Measurements from ENCODE around the gene ZNF813.
"Not testable (repeated sequence)": the region's sequence is repeated elsewhere in the genome, so short reads cannot be mapped to it uniquely, and the experiment has no call there.

ZNF813 gene

DNA sequence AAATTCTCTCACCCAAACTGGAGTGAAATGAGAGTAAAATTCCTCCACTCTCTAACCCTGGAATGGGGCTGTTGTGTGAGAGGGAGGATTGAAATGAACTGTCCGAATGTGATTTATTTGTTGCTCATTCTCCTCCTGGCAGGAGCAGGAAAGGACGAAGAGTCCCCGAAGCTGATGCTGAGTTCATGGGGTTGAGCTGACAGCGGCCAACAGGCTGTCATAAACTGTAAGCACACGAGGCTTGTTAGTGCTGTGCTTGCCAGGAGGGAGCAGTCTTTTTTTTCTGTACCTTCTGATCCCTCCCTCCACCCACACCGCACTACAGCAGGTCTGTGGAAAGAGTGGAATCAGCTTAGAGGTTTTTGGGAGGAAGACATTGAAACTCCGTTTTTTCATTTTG lies 37.4 kb downstream of the ZNF813 start:
- Histone ChIP-seq H3K27me3 (ENCODE audit: control insufficient read depth in 5 of 5, insufficient read depth in 4 of 5, low read length in 5 of 5) (no peaks in the 10 kb centered on the region), H3K9me3 (ENCODE audit: control insufficient read depth in 5 of 5, low read length in 5 of 5) (no peaks in the 10 kb centered on the region), H3K4me3 (ENCODE audit: low read depth in 1 of 5, low read length in 5 of 5) (peak overlapping the region in 4 of 5 donors; percentile 6 to 52 (median 32)), H3K4me1 (ENCODE audit: control insufficient read depth in 5 of 5, insufficient read depth in 5 of 5, low read length in 5 of 5) (peaks cover 3 to 20% (median 11%) of the 10 kb centered on the region in 5 donors), H3K9ac (ENCODE audit: low read length in 5 of 5) (peak overlapping the region in 1 of 5 donors; percentile 47), H3K27ac (ENCODE audit: low read depth, low read length) (no peak overlapping the region), H3K36me3 (ENCODE audit: control insufficient read depth in 5 of 5, insufficient read depth in 5 of 5, low read length in 5 of 5) (peaks cover 0 to 11% (median 0%) of the 10 kb centered on the region in 5 donors)

DNA sequence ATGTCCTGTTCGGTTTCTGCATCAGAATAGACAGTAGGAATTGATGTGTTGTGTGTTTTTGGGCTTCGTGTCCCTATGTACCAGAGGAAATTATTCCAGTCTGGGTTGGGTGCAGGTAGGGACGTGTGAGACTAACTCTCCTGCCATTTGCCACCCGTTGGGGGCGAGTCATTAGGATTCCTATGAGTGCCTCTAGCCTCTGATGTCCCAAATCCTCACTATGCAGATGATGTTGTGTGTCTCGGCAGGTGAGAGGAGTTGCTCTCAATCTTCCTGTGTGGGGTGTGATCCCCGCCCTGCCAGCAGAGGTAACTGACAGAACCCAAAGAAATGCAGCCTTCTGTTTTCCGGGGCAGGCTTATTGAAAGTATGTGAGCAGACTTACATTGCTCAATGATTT lies 39.2 kb downstream of the ZNF813 start:
- Histone ChIP-seq H3K27ac (ENCODE audit: low read depth, low read length) (no peak overlapping the region), H3K36me3 (ENCODE audit: control insufficient read depth in 5 of 5, insufficient read depth in 5 of 5, low read length in 5 of 5) (peaks cover 0 to 11% (median 0%) of the 10 kb centered on the region in 5 donors), H3K4me3 (ENCODE audit: low read depth in 1 of 5, low read length in 5 of 5) (no peak overlapping the region), H3K27me3 (ENCODE audit: control insufficient read depth in 5 of 5, insufficient read depth in 4 of 5, low read length in 5 of 5) (no peaks in the 10 kb centered on the region), H3K9ac (ENCODE audit: low read length in 5 of 5) (no peak overlapping the region), H3K4me1 (ENCODE audit: control insufficient read depth in 5 of 5, insufficient read depth in 5 of 5, low read length in 5 of 5) (peaks cover 3 to 17% (median 11%) of the 10 kb centered on the region in 5 donors), H3K9me3 (ENCODE audit: control insufficient read depth in 5 of 5, low read length in 5 of 5) (no peaks in the 10 kb centered on the region)

DNA sequence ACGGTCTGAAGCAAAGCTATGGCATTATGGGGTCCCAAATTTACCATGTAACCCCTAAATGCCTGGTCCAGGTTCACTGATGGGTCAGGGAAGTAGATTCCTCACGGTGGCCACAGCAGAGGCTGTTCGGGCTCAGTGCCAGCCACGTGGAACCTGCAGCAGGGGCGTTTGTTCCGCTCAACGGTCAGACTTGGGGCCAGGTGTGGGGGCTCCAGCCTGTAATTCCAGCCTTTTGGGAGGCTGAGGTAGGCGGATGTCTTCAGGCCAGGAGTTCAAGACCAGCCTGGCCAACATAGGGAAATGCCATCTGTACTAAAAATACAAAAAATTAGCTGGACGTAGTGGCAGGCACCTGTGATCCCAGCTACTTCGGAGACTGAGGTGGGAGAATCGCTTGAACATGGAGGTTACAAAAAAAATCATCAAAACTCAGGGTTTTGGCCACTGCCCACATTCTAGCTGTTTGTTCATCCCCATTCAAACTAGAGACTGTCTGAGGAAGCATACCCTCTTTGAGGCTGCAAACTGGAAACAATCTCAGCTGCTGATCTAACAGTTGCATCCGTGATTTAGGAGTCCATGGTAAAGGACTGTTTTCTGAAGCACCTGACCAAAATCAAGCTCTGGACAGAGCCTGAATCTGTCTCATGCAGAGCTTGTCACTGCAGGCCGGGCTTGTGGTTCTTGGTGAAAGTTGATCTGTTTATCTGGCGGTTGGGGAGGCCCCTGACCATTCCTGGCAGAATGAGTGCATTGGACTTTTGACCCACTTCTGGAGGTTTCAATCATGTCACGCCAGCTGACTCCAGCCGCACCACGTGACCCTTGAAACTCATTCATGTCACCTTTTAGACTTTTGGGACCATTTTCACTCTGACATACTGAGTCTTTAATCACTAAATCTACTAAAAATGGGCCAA lies 40.2 kb downstream of the ZNF813 start:
- H3K36me3 ChIP-seq (ENCODE audit: control insufficient read depth in 5 of 5, insufficient read depth in 5 of 5, low read length in 5 of 5) = peaks cover 0 to 15% (median 0%) of the 10 kb centered on the region in 5 donors
- no peak overlapping the region for H3K4me3 ChIP-seq (ENCODE audit: low read depth in 1 of 5, low read length in 5 of 5)
- no peak overlapping the region for H3K27ac ChIP-seq (ENCODE audit: low read depth, low read length)
- no peak overlapping the region for H3K9ac ChIP-seq (ENCODE audit: low read length in 5 of 5)
- H3K4me1 ChIP-seq (ENCODE audit: control insufficient read depth in 5 of 5, insufficient read depth in 5 of 5, low read length in 5 of 5) = peaks cover 3 to 17% (median 11%) of the 10 kb centered on the region in 5 donors
- no peaks in the 10 kb centered on the region for H3K27me3 ChIP-seq (ENCODE audit: control insufficient read depth in 5 of 5, insufficient read depth in 4 of 5, low read length in 5 of 5)
- no peaks in the 10 kb centered on the region for H3K9me3 ChIP-seq (ENCODE audit: control insufficient read depth in 5 of 5, low read length in 5 of 5)

DNA sequence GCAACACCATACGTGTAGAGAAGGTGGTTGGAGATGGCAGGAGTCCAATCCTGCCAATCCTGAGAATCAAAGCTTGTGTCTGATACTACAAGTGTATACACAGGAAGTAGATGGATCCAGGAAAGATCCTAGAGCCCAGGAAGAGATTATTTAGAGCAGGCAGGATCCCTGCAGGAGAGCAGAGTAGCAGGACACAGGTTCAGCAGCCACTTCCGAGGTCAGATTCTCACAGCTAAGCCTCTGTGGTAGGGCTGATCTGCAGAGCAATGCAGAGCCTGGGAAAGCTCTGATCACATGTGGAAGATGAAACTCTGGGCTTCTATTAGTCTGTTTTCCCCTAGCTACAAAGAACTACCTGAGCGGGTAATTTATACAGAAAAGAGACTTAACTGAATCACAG lies 41.9 kb downstream of the ZNF813 start:
- Histone ChIP-seq H3K4me3 (ENCODE audit: low read depth in 1 of 5, low read length in 5 of 5) (no peak overlapping the region), H3K36me3 (ENCODE audit: control insufficient read depth in 5 of 5, insufficient read depth in 5 of 5, low read length in 5 of 5) (peaks cover 0 to 17% (median 0%) of the 10 kb centered on the region in 5 donors), H3K9ac (ENCODE audit: low read length in 5 of 5) (peak overlapping the region in 1 of 5 donors; percentile 12), H3K27me3 (ENCODE audit: control insufficient read depth in 5 of 5, insufficient read depth in 4 of 5, low read length in 5 of 5) (no peaks in the 10 kb centered on the region), H3K27ac (ENCODE audit: low read depth, low read length) (no peak overlapping the region), H3K4me1 (ENCODE audit: control insufficient read depth in 5 of 5, insufficient read depth in 5 of 5, low read length in 5 of 5) (peaks cover 3 to 15% (median 6%) of the 10 kb centered on the region in 5 donors), H3K9me3 (ENCODE audit: control insufficient read depth in 5 of 5, low read length in 5 of 5) (no peaks in the 10 kb centered on the region)

DNA sequence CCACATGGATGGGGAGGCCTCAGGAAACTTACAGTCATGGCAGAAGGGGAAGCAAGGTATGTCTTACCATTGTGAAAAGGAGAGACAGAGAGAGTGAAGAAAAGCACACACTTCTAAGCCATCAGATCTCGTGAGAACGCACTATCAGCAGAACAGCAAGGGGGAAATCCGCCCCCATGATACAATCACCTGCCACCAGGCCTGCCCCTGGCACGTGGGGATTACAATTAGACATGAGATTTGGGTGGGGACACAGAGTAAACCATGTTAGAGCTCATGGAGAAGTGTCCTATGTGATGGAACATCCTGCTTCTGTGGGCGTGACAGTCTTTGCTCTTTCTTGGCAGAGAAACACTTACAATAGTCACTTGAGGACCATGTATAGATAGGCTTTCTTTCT lies 42.3 kb downstream of the ZNF813 start:
- no peak overlapping the region for H3K27ac ChIP-seq (ENCODE audit: low read depth, low read length)
- no peaks in the 10 kb centered on the region for H3K9me3 ChIP-seq (ENCODE audit: control insufficient read depth in 5 of 5, low read length in 5 of 5)
- H3K9ac ChIP-seq (ENCODE audit: low read length in 5 of 5) = no peak overlapping the region
- peaks cover 2 to 11% (median 3%) of the 10 kb centered on the region in 5 donors for H3K4me1 ChIP-seq (ENCODE audit: control insufficient read depth in 5 of 5, insufficient read depth in 5 of 5, low read length in 5 of 5)
- H3K27me3 ChIP-seq (ENCODE audit: control insufficient read depth in 5 of 5, insufficient read depth in 4 of 5, low read length in 5 of 5) = no peaks in the 10 kb centered on the region
- H3K36me3 ChIP-seq (ENCODE audit: control insufficient read depth in 5 of 5, insufficient read depth in 5 of 5, low read length in 5 of 5) = peaks cover 0 to 14% (median 0%) of the 10 kb centered on the region in 5 donors
- H3K4me3 ChIP-seq (ENCODE audit: low read depth in 1 of 5, low read length in 5 of 5) = no peak overlapping the region

DNA sequence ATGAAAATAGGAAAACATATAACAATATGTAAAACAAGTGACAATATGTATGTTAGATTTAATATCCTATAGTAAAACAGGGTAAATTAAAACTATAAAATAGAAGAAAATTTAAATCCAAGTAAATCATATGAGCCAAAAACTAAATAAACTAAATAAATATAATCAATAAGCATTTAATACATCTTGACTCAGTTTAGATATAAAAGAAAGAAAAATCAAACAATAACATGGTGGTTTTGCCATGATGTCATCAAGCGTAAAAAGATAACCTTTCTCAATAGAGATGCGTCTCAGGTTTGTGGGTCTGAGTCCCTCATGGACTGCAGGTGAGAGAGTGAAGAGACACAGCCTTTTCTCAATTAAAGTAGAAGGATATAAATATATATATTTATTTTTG lies 43.8 kb downstream of the ZNF813 start:
- peaks cover 0 to 11% (median 0%) of the 10 kb centered on the region in 5 donors for H3K36me3 ChIP-seq (ENCODE audit: control insufficient read depth in 5 of 5, insufficient read depth in 5 of 5, low read length in 5 of 5)
- H3K4me3 ChIP-seq (ENCODE audit: low read depth in 1 of 5, low read length in 5 of 5) = no peak overlapping the region
- no peak overlapping the region for H3K9ac ChIP-seq (ENCODE audit: low read length in 5 of 5)
- no peaks in the 10 kb centered on the region for H3K27me3 ChIP-seq (ENCODE audit: control insufficient read depth in 5 of 5, insufficient read depth in 4 of 5, low read length in 5 of 5)
- peaks cover 0 to 7% (median 2%) of the 10 kb centered on the region in 5 donors for H3K4me1 ChIP-seq (ENCODE audit: control insufficient read depth in 5 of 5, insufficient read depth in 5 of 5, low read length in 5 of 5)
- no peaks in the 10 kb centered on the region for H3K9me3 ChIP-seq (ENCODE audit: control insufficient read depth in 5 of 5, low read length in 5 of 5)
- no peak overlapping the region for H3K27ac ChIP-seq (ENCODE audit: low read depth, low read length)

DNA sequence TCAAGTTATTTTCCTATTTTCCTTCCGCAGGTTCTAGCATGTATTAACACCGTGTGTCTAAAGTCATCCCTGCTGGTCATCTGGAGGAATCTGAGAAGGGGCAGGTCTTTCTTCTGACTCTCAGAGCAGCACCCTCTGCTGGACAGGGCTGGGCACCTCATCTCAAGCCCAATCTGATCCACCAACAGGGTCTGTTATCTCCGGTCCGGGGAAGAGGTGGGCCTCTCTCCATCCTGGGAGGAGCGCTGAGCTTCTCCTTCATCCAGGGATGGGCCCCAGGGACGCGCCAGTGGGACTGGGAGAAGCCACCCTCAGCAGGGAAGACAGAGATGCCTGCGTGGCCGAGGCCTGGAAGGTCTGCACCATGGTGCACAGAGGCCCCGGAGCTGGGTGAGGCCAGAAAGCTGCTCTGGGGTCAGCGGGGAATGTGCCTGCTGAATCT lies 44.4 kb downstream of the ZNF813 start:
- H3K4me1 ChIP-seq (ENCODE audit: control insufficient read depth in 5 of 5, insufficient read depth in 5 of 5, low read length in 5 of 5) = peaks cover 0 to 7% (median 2%) of the 10 kb centered on the region in 5 donors
- H3K9ac ChIP-seq (ENCODE audit: low read length in 5 of 5) = no peak overlapping the region

DNA sequence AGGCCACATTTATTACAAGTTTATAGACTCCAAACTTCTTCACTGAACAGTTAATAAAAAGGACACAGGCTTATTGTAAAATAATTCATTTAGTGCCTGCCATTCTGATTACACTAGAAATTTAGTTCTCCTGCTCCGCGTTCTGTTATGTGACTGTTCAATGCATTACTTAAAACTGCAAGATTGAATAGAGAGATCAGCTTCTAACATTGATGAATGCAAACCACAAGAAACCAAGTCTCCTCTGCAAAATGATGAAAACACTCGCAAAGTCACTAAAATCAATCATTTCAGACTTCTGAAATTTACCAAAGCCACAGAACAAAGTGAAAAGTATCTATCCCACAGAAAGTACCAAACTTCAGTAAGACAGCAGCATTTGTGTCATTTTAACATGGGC lies 47.5 kb downstream of the ZNF813 start:
- H3K4me3 ChIP-seq (ENCODE audit: low read depth in 1 of 5, low read length in 5 of 5); H3K36me3 ChIP-seq (ENCODE audit: control insufficient read depth in 5 of 5, insufficient read depth in 5 of 5, low read length in 5 of 5); H3K9ac ChIP-seq (ENCODE audit: low read length in 5 of 5); H3K27ac ChIP-seq (ENCODE audit: low read depth, low read length); H3K9me3 ChIP-seq (ENCODE audit: control insufficient read depth in 5 of 5, low read length in 5 of 5); H3K27me3 ChIP-seq (ENCODE audit: control insufficient read depth in 5 of 5, insufficient read depth in 4 of 5, low read length in 5 of 5): not testable (repeated sequence)
- peaks cover 0 to 18% (median 4%) of the 10 kb centered on the region in 5 donors for H3K4me1 ChIP-seq (ENCODE audit: control insufficient read depth in 5 of 5, insufficient read depth in 5 of 5, low read length in 5 of 5)

More for the DNA sequence above, 44.4 kb downstream of the ZNF813 start:
- Histone ChIP-seq H3K9me3 (ENCODE audit: control insufficient read depth in 5 of 5, low read length in 5 of 5) (no peaks in the 10 kb centered on the region), H3K27me3 (ENCODE audit: control insufficient read depth in 5 of 5, insufficient read depth in 4 of 5, low read length in 5 of 5) (no peaks in the 10 kb centered on the region), H3K36me3 (ENCODE audit: control insufficient read depth in 5 of 5, insufficient read depth in 5 of 5, low read length in 5 of 5) (peaks cover 0 to 8% (median 0%) of the 10 kb centered on the region in 5 donors), H3K27ac (ENCODE audit: low read depth, low read length) (no peak overlapping the region), H3K4me3 (ENCODE audit: low read depth in 1 of 5, low read length in 5 of 5) (no peak overlapping the region)

DNA sequence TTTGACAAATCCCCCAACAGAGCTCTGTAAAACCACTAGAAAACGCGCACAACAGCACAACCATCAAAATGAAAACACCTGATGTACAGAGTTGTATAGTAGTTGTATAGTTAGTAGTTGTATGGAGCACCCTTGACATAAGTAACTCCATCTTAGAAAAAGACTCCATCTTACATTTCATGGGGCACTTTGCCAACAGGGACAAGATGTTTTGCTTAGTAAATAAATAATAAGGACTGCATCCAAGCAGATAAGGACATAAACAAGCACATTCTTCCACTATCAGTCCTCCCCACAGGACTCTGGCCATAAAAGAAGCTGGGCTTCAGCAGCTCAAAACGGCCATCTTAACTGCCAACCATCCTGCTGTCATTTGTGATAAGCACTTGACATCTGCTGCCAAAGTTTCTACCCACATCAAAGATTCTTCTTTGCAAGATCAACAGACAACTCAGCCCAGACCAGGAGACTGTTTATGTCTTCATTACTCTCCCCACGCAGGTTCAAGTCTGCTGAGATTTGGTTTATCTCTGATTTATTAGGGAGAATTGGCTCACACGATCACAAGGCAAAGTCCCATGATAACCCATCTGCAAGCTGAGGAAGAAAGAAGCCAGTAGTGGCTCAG lies 49.7 kb downstream of the ZNF813 start:
- peaks cover 0 to 5% (median 0%) of the 10 kb centered on the region in 5 donors for H3K9me3 ChIP-seq (ENCODE audit: control insufficient read depth in 5 of 5, low read length in 5 of 5)
- H3K27me3 ChIP-seq (ENCODE audit: control insufficient read depth in 5 of 5, insufficient read depth in 4 of 5, low read length in 5 of 5) = peaks cover 0 to 8% (median 0%) of the 10 kb centered on the region in 5 donors
- H3K4me3 ChIP-seq (ENCODE audit: low read depth in 1 of 5, low read length in 5 of 5) = no peak overlapping the region
- H3K27ac ChIP-seq (ENCODE audit: low read depth, low read length) = no peak overlapping the region
- H3K36me3 ChIP-seq (ENCODE audit: control insufficient read depth in 5 of 5, insufficient read depth in 5 of 5, low read length in 5 of 5) = peaks cover 0 to 6% (median 0%) of the 10 kb centered on the region in 5 donors
- peaks cover 7 to 32% (median 19%) of the 10 kb centered on the region in 5 donors for H3K4me1 ChIP-seq (ENCODE audit: control insufficient read depth in 5 of 5, insufficient read depth in 5 of 5, low read length in 5 of 5)
- H3K9ac ChIP-seq (ENCODE audit: low read length in 5 of 5) = no peak overlapping the region

DNA sequence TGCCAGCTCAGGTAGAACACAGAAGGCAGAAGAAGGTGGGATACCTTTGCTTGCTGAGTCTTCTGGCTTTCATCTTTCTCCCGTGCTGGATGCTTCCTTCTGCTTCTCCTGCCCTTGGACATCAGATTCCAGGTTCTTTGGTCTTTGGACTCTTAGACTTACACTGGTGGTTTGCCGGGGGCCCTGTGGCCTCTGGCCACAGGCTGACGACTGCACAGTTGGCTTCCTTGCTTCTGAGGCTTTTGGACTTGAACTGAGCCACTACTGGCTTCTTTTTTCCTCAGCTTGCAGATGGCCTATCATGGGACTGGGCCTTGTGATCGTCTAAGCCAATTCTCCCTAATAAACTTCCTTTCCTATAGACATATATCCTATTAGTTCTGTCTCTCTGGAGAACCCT lies 50.6 kb downstream of the ZNF813 start:
- Histone ChIP-seq H3K4me3 (ENCODE audit: low read depth in 1 of 5, low read length in 5 of 5) (no peak overlapping the region), H3K4me1 (ENCODE audit: control insufficient read depth in 5 of 5, insufficient read depth in 5 of 5, low read length in 5 of 5) (peaks cover 7 to 32% (median 19%) of the 10 kb centered on the region in 5 donors), H3K9ac (ENCODE audit: low read length in 5 of 5) (no peak overlapping the region), H3K27me3 (ENCODE audit: control insufficient read depth in 5 of 5, insufficient read depth in 4 of 5, low read length in 5 of 5) (peaks cover 0 to 8% (median 0%) of the 10 kb centered on the region in 5 donors), H3K27ac (ENCODE audit: low read depth, low read length) (no peak overlapping the region), H3K36me3 (ENCODE audit: control insufficient read depth in 5 of 5, insufficient read depth in 5 of 5, low read length in 5 of 5) (peaks cover 0 to 4% (median 0%) of the 10 kb centered on the region in 5 donors), H3K9me3 (ENCODE audit: control insufficient read depth in 5 of 5, low read length in 5 of 5) (peaks cover 0 to 5% (median 0%) of the 10 kb centered on the region in 5 donors)

Data from subcutaneous abdominal adipose tissue (tissue), 5 donors.